Glomerular visceral epithelial cell (primary cell): ENCODE measurements around the gene NCS1.
"Not testable (repeated sequence)": the region's sequence is repeated elsewhere in the genome, so short reads cannot be mapped to it uniquely, and the experiment has no call there.

ENCODE experiments used
- DNase-seq: peaks from one replicate; pipeline ENCODE4 v3.0.0-alpha.2; 2016; ENCODE audit errors: extremely low spot score

Gene NCS1

DNA sequence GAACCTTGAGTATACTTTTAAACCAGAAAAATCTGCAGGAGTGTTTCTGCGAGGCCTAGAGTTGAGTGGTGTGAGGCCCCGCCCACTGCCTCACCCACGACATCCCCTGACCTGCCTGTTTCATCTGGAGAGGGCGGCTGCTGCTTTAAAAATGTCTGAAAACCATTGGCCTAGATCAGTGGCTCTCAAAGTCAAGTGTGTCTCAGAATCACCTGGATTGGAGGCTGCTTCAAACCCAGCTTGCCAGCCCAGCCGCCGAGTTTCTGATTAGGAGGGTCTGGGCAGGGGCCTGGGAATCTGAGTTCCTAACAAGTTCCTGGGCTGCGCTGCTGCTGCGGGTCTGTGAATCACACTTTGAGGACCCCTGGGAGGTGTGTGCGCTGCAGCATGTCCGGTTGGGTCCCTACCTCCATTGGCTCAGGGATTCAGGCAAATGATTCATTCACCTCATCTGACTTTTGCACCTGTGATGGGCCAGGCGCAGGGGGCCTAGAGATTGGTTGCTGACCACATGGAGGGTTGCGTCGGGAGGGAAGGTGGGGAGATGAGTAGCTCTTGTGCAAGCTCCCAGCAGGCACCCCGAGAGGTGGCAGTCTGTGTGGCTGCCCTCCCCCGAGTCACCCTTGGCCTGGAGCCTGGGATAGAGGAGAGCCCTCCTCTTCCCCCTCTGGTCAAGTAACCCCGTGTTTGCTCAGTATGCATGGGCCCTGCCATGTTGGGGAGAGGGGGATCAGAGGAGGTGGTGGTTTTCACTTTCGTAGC is 65.7 kb downstream of the NCS1 start:
- DNase-seq = no peak

DNA sequence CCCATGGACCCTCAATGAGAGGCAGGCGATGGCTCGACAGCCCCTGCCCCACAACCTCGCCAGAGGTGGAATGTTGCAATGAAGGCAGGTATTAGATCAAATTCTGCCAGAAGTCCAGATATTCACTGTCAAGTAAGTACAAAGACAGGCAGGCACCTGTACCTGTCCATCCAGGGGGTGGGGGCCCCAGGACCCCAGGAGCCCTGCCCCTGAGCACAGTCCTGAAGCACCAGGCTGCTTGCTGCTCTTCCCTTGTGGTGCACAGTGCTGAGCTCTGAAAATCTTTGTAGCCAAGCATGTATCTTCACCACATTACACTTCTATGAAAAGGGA is 67.1 kb downstream of the NCS1 start:
- DNase-seq = no peak

DNA sequence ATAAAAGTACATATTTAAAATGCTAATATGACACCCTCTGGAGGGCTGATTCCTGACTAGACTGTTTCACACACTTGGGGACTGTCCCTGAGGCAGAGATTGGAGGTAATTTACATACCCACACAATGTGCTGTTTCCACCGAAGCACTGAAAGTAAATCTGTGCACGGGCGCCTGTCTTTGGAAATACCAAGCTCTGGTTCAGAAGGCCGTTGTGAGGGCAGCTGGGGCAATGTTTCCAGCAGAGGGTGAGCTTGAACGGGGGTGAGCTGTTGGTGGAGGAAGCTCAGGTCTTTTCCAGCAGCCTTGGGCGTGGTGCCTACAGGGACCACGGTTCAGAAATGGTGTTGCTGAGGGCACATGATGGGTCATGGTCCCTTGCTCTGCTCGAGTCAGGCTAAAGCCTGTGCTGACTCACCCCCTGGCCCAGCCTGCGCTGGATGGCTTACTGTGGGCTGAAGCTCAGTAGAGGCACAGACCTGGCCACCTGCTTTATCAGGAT is 67.6 kb downstream of the NCS1 start:
- peak; percentile 73 for DNase-seq

DNA sequence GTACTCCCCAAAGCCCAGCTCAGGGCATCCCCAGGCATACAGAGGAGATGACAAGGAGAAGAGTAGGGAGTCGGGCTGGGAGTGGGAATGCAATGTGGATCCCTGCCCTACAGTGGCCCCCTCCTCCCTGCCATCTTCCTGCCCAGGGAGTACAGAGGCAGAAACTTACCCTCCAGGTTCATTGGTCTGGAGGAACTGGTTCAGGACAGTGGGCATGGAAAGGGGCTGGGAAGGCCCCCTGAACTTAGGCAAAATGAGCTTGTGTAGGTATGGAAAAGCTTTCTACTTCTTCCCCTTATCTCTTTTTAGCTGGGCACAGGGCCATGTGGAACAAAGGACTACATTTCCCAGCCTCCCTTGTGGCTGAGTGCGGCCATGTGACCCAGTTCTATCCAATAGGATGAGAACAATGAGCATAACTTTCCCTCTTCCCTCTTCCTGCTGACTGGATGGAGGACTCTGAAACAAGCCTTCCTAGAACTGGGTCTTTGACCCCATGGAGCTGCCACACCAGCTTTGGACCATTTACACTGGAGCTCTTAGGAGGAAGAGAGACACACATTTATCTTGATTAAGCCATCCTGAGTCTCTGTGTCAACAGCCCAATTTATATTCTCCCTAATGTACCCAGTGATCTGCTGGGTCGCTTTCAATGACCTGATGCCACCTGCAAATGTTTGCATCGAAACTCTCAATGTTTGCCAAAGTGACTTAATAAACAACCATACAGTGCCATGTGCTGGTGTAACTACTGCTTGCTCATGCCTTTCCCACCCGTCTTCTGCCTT is 68.4 kb downstream of the NCS1 start:
- peak; percentile 63 for DNase-seq

DNA sequence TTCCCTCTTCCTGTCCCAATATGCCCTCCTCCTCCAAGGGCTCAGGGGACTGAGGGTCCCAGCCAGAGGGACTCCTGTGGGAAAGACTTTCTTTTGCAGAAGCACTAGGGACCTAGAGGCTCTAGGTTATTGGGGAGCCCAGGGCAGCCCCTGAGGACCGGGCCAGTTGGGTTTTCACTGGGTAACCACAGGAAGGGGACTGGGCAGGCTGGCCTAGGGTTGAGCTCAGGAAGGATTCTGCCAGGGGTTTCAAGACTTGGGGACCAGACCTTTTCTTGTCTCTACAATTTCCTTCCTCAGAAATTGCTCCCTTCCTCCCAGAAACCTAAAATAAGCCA is 69.0 kb downstream of the NCS1 start:
- DNase-seq = no peak

DNA sequence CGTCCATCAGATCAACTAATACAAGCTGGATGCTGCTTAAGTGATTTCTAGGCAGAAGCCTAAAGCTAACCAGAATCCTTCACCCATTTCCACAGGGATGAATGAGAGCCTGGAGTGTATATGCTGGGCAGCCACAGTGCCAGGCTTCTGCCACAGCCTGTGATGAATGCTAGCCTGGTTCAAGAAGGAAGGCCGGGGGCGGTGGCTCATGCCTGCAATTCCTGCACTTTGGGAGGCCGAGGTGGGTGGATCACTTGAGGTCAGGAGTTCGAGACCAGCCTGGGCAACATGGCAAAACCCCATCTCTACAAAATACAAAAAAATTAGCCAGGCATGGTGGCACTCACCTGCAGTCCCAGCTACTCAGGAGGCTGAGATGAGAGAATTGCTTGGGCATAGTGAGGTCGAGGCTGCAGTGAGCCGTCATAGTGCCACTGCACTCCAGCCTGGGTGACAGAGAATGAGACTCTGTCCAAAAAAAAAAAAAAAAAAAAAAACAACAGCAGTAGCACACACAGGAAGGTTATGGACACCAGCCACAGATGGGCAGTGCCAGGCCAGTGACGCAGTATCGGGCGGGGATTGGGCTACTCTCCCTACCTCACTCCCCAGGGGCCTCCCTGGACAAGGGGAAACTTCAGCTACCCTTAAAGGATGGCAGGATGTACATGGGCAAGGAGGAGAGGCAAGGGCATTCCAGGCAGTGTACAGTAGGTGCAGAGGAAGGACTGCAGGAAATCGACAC is 70.2 kb downstream of the NCS1 start:
- no peak for DNase-seq

DNA sequence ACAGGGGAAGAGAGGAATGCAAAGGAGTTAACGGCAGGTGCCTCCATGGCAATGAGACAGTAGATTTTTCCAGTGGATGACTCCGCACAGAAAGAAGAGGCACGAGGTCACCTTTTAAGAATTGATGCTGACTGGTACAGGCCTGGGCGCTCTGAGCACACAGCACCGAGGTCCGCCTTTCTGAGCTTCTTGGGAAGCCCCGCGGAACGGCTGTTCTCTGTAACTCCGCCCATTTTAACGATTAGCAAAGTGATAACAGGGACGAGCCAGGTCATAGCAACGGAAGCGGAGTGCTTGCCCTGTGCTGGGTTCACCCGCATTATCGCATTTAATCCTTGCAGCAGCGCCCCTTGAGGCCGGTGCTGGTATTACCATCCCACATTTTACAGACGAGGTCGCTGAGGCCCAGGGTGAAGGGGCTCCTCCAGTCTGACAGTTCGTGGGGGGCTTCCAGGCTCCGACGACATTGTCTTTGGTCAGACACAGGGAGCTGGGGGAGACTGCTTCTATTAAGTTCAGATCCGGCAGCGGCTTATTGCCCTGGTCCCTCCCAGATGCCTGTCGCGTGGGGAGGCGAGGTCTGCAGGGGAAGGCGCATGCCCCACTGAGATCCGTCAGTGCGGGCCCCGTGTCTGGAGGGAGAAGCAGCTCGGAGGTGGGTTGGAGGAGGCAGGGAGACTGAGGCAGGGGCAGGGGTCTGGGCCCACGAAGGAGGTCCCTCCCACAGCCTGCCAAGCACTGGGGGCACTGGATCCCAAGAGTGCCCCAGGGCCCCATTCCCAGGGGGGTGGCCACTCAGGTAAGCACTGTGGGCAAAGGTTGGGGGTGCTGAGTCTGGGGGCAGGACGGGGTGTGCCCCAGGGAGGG is 71.0 kb downstream of the NCS1 start:
- DNase-seq = peak; percentile 74

DNA sequence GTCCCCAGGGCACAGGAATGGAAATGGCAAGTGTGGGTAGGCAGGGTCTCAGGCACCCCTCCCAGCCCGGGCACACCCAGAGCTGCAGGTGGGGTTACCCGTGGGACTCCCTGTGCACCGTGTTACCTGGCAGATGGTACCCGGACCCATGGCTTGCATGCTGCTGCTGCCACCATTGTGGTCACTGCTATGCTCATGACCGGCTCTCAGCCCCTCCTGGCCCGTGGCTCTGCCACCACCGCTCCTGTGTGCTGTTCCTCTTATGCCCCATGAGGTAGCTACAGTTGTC is 71.6 kb downstream of the NCS1 start:
- no peak for DNase-seq

DNA sequence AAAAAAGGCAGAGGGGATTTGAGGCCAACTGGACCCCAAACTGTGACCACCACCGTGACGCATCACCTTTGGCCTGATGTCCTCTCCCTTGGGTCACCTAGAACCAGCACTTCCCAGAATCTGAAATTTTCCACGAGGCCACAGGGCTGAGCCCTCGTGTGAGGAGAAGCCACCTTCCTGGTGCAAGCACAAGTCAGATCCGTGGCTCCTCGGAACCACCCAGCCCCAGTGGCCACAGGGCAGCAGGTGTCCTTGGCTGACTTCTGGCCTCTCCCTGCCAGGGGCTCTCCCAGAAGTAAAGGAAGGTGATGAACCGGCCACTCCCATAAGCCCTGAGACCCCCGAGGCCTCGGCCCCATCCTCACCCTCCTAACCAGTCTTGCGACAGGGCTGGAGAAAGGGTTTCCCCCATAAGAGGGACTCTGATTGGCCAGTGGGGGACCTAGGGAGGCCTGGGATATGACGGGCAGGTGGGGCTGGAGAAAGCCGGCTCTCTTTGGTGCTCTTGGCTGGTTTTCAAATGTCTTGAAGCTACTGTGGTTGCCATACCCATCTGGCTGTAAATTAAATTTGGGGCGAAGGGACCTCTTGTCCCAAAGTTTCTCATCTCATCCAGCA is 72.5 kb downstream of the NCS1 start:
- DNase-seq = no peak

DNA sequence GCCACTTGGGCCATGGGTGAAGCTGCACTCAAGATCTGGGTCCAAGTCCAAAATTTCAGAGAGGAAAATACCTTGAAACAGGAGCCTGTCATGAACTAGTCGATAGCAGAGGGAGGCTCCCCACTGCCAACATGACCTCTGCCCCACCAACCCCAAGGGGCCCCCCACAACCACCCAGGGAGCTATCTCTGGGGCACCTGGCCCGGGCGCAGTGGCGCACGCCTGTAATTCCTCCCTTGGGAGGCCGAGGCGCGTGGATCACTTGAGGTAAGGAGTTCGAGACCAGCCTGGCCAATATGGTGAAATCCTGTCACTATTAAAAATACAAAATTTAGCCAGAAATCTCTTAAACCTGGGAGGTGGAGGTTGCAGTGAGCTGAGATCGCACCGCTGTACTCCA is 73.3 kb downstream of the NCS1 start:
- DNase-seq = no peak

DNA sequence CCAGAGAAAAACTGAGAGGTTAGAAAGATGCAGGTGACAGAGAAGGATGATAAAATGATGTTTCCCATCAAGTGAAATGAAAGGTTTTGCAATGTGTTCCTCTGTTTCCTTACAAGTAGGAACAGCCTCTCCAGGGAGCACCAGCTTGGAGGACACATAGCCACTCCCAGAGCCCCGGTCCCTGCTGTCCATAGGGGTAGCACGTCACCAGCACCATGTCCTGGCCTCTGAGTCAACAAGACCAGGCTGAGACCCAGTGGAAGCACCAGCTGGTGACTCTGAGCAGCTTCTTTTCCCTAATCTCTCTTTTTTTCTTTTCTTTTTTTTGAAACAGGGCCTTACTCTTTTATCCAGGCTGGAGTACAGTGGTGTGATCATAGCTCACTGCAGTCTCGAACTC is 73.9 kb downstream of the NCS1 start:
- no peak for DNase-seq

DNA sequence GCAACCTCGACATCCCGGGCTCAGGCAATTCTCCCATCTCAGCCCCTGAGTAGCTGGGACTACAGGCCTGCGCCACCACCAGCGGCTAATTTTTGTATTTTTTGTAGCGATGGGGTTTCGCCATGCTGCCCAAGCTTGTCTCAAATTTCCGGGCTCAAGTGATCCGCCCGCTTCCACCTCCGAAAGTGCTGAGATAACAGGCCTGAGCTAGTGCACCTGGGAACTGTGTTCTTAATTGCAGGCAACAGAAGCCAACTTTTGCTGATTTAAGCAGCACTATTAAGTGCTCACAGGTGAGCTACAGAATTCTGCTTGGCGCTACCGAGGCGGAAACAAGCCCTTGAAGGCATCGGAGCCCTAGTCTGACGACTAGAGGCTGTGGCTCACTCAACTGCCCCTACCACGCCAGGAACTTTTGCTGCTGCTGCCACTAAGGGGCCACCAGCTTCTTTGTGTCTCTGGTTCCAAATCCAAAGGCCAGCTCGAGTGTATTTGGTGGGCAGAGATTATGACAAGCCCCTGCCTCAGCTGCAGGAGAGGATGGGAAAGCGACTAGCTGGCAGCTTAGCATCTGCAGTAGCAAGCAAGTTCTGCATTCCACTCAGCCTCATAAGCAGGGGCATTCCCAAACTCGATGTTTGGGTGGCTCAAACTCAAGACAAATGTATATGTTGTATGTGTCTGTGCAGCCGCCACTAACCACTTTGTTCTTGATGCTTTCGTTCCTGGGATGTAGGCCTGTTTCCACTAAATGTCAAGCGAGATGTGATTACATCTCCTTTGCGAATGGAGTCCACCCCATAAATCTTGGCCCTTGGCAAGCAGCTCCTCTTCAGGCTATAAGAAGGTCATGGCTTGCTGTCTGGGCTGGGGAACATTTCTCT is 82.8 kb downstream of the NCS1 start:
- DNase-seq = no peak

DNA sequence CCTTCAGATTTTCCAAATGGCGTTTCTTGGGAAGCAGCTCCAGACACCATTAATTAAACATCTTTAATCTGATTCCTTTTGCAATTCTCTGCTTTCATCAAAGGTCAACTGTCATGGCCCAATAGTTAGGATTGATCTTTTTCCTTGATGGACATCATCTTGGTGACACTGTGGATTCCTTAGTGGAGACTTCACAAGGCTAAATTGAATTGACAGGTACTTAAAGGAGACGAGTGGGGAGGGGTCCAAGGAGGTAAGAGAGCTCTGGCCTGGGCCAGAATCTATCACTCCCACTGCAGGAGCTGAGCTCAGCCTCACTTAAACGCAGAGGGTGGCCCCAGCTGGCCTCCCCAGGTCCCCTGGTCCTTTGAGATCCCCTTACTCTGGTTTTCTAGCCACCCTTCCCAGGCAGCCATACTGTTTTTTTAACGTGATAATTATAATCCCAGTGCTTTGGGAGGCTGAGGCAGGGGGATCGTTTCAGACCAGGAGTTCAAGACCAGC is 83.5 kb downstream of the NCS1 start:
- no peak for DNase-seq

DNA sequence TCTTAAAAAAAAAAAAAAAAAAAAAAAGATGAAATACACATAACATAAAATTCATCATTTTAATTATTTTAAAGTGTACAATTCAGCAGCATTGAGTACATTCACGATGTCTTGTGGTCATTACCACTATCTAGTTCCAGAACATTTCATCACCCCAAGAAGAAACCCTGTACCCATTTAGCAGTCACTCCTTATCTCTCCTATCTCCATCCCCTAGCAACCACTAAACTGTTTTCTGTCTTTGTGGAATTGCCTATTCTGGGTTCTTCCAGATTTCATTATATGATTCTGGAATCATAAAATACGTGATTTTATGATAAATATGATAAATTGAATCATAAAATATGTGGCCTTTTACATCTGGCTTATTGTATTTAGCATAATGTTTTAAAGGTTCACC is 84.4 kb downstream of the NCS1 start:
- no peak for DNase-seq

DNA sequence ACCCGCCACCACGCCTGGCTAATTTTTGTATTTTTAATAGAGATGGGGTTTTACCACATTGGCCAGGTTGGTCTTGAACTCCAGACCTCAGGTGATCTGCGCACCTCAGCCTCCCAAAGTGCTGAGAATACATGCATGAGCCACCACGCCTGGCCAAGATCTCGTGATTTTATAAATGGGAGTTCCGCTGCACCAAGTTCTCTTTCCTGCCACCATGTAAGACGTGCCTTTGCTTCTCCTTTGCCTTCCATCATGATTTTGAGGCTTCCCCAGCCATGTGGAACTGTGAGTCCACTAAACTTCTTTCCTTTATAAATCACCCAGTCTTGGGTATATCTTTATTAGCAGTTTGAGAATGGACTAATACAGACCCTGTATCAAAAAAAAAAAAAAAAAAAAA is 85.9 kb downstream of the NCS1 start:
- not testable (repeated sequence) for DNase-seq

DNA sequence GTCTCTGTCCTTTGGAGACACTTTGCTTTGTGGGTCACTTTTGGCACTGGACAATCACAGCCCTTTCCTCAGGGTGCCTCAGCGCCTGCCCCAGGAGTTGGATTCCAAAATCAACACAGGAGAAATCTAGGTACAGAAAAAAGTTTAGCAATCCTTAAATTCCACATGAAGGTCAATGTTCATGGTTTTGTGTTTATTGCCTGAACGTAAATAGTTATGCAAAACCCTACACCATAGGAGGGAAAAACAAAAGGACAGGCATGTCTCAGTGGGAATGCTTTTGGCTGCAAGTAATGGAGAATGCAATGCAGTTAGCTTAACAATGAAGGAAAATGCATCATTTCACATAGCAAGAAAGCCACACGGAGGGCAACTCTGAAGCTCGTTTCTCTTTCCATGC is 86.8 kb downstream of the NCS1 start:
- no peak for DNase-seq

DNA sequence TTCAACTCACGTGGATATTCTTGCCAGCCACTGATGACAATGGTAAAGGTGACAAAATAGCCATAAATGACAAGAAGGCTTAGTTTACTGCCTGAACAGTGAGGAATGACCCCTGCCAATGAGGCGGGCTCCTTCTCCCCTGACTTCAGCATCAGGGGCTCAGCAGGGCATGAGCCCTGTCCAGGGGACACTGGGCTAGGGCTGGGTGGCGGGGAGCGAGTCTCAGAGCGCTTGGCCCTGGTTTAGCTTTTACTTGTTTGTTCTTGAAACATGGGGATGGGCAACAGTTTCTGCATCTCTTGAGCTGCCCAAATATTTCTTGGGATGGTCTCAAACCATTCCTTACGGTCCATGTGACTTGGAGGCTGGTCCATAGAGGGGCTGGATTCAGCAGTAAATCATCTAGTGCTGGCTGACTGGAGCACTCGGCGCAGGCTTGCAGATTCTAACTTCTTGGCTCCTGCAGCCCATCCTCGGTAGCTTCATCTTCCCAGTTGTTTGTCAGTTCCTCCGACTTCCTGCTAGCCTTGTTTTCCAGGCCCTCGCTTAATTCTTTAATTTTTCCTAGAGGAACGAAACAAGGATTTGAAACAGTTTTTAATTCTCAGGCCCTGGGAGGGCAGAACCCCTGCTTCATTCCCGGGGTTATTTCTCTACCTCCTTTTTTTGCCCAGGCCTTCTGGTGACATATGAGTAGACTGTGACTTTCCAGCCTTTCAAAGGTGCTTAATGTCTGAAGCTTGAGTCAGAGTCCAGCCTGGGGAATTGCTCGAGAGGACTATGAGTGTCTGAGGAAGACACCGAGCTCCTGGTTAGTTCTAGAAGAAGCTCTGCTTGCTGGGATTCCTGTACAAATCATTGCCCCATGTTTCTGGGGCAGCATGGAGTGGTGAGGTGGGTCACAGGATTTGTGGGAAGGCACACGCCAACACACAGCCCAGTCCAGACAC is 88.9 kb downstream of the NCS1 start:
- DNase-seq = no peak

DNA sequence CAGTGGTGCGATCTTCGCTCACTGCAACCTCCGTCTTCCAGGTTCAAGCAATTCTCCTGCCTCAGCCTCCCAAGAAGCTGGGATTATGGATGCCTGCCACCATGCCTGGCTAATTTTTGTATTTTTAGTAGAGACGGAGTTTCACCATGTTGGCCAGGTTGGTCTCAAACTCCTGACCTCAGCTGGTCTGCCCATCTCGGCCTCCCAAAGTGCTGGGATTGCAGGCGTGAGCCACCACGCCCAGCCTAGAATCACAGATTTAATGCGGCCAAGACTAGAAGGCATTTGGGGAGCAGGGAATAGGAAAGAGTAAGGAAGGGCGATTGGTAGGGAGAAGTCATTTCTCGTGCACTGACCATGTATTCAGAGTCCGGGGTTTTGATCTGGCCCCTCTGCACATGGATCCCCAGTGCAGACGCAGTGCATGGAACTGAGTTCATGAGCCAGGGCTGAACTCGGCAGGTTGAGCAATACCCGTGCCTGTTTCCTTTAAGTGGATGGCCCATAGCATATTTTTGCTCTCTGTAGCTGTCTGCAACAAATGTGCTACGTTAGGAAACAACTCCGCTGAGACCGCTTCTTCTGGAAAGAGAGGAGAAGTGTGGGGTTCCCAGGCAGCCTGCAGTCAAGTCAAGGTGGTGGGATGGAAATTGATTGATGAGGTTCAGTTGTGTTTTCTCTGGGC is 90.0 kb downstream of the NCS1 start:
- DNase-seq = no peak

DNA sequence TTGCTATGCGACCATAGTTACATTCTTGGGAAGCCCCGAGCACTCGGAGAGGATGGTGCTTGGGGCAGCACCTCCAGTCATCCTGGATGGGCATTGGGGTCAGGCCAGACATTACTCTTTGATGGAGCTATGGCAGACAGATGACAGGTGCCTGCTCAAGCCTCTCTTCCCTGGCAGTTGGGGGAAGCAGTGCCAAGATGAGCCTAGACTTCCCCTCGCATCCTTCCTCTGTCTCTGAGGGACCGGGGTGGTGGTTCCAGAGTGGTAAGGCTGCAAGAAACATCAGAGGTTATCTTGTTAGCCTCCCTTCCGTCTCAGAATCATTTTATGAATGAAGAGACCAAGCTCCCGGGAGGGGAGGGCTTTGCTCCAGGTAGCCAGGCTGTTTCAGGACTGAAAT is 90.6 kb downstream of the NCS1 start:
- DNase-seq = no peak
